Trophoblast cell (in vitro differentiated cells and primary cell): Measurements from ENCODE around the gene SLC27A5.
"Not testable (repeated sequence)": the region's sequence is repeated elsewhere in the genome, so short reads cannot be mapped to it uniquely, and the experiment has no call there.

Experiments
- DNase-seq, 2 donors: peaks; one replicate each; pipeline ENCODE4 v3.0.0-alpha.2; 2016
- H2AFZ ChIP-seq: 2 replicates; pipeline ENCODE4 v1.6.1; 2013; ENCODE audit warnings: low read length, moderate library complexity, mild to moderate bottlenecking; ENCODE audit not compliant: insufficient read depth, poor library complexity
- H2AK5ac ChIP-seq: 2 replicates; pipeline ENCODE4 v1.6.1; 2013; ENCODE audit warnings: mild to moderate bottlenecking, low read length
- H2BK120ac ChIP-seq: 2 replicates; pipeline ENCODE4 v1.6.1; 2013; ENCODE audit warnings: low read length, mild to moderate bottlenecking, moderate library complexity; ENCODE audit not compliant: insufficient read depth, poor library complexity
- H2BK12ac ChIP-seq: 2 replicates; pipeline ENCODE4 v1.6.1; 2013; ENCODE audit warnings: mild to moderate bottlenecking, low read length, moderate library complexity
- H2BK5ac ChIP-seq: 2 replicates; pipeline ENCODE4 v1.6.1; 2013; ENCODE audit warnings: low read length, low read depth, moderate library complexity, mild to moderate bottlenecking; ENCODE audit not compliant: poor library complexity
- H3K14ac ChIP-seq: 2 replicates; pipeline ENCODE4 v1.6.1; 2013; ENCODE audit warnings: mild to moderate bottlenecking, low read length
- H3K18ac ChIP-seq: 2 replicates; pipeline ENCODE4 v1.6.1; 2013; ENCODE audit warnings: mild to moderate bottlenecking, low read length
- H3K23ac ChIP-seq: 2 replicates; pipeline ENCODE4 v1.6.1; 2013; ENCODE audit warnings: low read length
- H3K27ac ChIP-seq: 2 replicates; pipeline ENCODE4 v1.5.1; 2013; ENCODE audit warnings: low read depth, mild to moderate bottlenecking, inconsistent platforms, low read length, moderate library complexity
- H3K27me3 ChIP-seq: 2 replicates; pipeline ENCODE4 v1.6.1; 2013; ENCODE audit warnings: inconsistent platforms, mild to moderate bottlenecking, low read length, moderate library complexity; ENCODE audit not compliant: insufficient read depth
- H3K36me3 ChIP-seq, 2 experiments: 1 replicate in 1 of 2; 2 replicates in 1 of 2; pipeline ENCODE4 v1.6.1; 2013; ENCODE audit warnings: low read length in 2 of 2, mild to moderate bottlenecking in 2 of 2, moderate library complexity in 1 of 2; ENCODE audit not compliant: insufficient read depth in 2 of 2, control insufficient read depth in 1 of 2
- H3K4ac ChIP-seq: 2 replicates; pipeline ENCODE4 v1.6.1; 2013; ENCODE audit warnings: low read depth, mild to moderate bottlenecking, low read length, moderate library complexity
- H3K4me1 ChIP-seq, 2 experiments: 1 replicate in 1 of 2; 2 replicates in 1 of 2; pipeline ENCODE4 v1.6.1; 2013; ENCODE audit warnings: low read length in 2 of 2, mild to moderate bottlenecking in 2 of 2, moderate library complexity in 1 of 2; ENCODE audit not compliant: insufficient read depth in 2 of 2, control insufficient read depth in 1 of 2
- H3K4me2 ChIP-seq: 2 replicates; pipeline ENCODE4 v1.6.1; 2013; ENCODE audit warnings: inconsistent platforms, mild to moderate bottlenecking, low read length, moderate library complexity
- H3K4me3 ChIP-seq: 2 replicates; pipeline ENCODE4 v1.5.1; 2013; ENCODE audit warnings: mild to moderate bottlenecking, low read depth, low read length, inconsistent platforms
- H3K79me1 ChIP-seq: one replicate; pipeline ENCODE4 v1.6.1; 2013; ENCODE audit warnings: low read length
- H3K79me2 ChIP-seq: 2 replicates; pipeline ENCODE4 v1.6.1; 2013; ENCODE audit warnings: low read length, mild to moderate bottlenecking; ENCODE audit not compliant: control insufficient read depth, insufficient read depth, poor library complexity
- H3K9ac ChIP-seq: 2 replicates; pipeline ENCODE4 v1.6.1; 2013; ENCODE audit warnings: mild to moderate bottlenecking, low read length
- H3K9me3 ChIP-seq: 2 replicates; pipeline ENCODE4 v1.6.1; 2013; ENCODE audit warnings: low read depth, mild to moderate bottlenecking, control low read depth, inconsistent platforms, low read length; ENCODE audit not compliant: insufficient read depth
- H4K12ac ChIP-seq: 2 replicates; pipeline ENCODE4 v1.6.1; 2013; ENCODE audit warnings: low read depth, mild to moderate bottlenecking, low read length, moderate library complexity
- H4K8ac ChIP-seq: 2 replicates; pipeline ENCODE4 v1.6.1; 2013; ENCODE audit warnings: low read depth, mild to moderate bottlenecking, low read length, moderate library complexity
- H4K91ac ChIP-seq: one replicate; pipeline ENCODE4 v1.6.1; 2013; ENCODE audit warnings: low read depth, mild to moderate bottlenecking, low read length, moderate library complexity
- WGBS: extraction: QIAGEN DNeasy Blood & Tissue Kit; methylation state at CpG from one replicate; pipeline ENCODE4 v1.1.7; 2013; ENCODE audit warnings: missing lambda C conversion rate; ENCODE audit not compliant: insufficient read length, insufficient coverage; ENCODE audit errors: extremely low coverage; 5-methylcytosine and 5-hydroxymethylcytosine counted together

The SLC27A5 gene

DNA sequence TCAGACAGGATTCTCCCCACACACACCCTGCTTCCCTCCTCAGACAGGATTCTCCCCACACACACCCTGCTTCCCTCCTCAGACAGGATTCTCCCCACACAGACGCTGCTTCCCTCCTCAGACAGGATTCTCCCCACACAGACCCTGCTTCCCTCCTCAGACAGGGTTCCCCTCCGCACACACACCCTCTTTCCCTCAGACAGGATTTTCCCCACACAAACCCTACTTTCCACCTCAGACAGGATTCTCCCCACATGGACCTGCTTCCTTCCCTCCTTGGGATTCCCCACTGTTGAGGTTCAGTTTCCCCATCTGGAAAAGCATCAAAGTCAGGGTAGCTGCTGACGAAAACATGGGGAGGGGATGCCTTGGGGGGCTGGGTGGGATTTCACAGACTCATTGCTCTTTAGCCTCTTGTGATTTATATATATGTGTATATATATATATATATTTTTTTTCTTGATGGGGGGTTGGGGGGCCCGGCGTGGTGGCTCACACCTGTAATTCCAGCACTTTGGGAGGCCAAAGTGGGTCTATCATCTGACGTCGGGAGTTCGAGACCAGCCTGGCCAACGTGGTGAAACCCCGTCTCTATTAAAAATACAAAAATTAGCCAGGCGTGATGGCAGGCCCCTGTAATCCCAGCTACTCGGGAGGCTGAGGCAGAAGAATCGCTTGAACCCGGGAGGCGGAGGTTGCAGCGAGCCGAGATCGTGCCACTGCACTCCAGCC lies 31.0 kb upstream of the SLC27A5 start:
- H2AFZ ChIP-seq, H2BK120ac ChIP-seq, DNase-seq, H2BK5ac ChIP-seq, H3K4me3 ChIP-seq, H4K12ac ChIP-seq, H3K27me3 ChIP-seq, H3K18ac ChIP-seq, H3K9ac ChIP-seq, H3K14ac ChIP-seq, H3K27ac ChIP-seq, H2AK5ac ChIP-seq, H3K9me3 ChIP-seq, H2BK12ac ChIP-seq, H3K4me2 ChIP-seq, H3K4ac ChIP-seq: not testable (repeated sequence)
- H3K36me3 ChIP-seq = peaks cover 18 to 21% of the 10 kb centered on the region in 2 experiments
- no CpG with 5 or more reads among the region's 18 CpGs for WGBS
- H3K23ac ChIP-seq = peak overlapping the region; percentile 83
- peaks cover 29% of the 10 kb centered on the region for H3K79me2 ChIP-seq
- peak overlapping the region; percentile 84 for H4K8ac ChIP-seq
- peaks cover 7 to 19% of the 10 kb centered on the region in 2 experiments for H3K4me1 ChIP-seq
- H3K79me1 ChIP-seq = peaks cover 22% of the 10 kb centered on the region
- peak overlapping the region; percentile 92 for H4K91ac ChIP-seq

DNA sequence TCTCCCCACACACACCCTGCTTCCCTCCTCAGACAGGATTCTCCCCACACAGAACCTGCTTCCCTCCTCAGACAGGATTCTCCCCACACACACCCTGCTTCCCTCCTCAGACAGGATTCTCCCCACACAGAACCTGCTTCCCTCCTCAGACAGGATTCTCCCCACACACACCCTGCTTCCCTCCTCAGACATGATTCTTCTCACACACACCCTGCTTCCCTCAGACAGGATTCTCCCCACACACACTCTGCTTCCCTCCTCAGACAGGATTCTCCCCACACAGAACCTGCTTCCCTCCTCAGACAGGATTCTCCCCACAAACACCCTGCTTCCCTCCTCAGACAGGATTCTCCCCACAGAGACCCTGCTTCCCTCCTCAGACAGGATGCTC lies 27.4 kb upstream of the SLC27A5 start:
- H2BK12ac ChIP-seq, DNase-seq, H4K12ac ChIP-seq, H3K36me3 ChIP-seq, H3K4ac ChIP-seq, H3K27ac ChIP-seq, H2AFZ ChIP-seq, H2BK120ac ChIP-seq, H4K8ac ChIP-seq, H3K18ac ChIP-seq, H3K4me1 ChIP-seq, H3K27me3 ChIP-seq, H3K79me2 ChIP-seq, H3K14ac ChIP-seq, H4K91ac ChIP-seq, H3K23ac ChIP-seq, H3K4me2 ChIP-seq, H3K9me3 ChIP-seq, H2AK5ac ChIP-seq, H2BK5ac ChIP-seq, H3K4me3 ChIP-seq, H3K9ac ChIP-seq: not testable (repeated sequence)
- H3K79me1 ChIP-seq = peaks cover 16% of the 10 kb centered on the region

DNA sequence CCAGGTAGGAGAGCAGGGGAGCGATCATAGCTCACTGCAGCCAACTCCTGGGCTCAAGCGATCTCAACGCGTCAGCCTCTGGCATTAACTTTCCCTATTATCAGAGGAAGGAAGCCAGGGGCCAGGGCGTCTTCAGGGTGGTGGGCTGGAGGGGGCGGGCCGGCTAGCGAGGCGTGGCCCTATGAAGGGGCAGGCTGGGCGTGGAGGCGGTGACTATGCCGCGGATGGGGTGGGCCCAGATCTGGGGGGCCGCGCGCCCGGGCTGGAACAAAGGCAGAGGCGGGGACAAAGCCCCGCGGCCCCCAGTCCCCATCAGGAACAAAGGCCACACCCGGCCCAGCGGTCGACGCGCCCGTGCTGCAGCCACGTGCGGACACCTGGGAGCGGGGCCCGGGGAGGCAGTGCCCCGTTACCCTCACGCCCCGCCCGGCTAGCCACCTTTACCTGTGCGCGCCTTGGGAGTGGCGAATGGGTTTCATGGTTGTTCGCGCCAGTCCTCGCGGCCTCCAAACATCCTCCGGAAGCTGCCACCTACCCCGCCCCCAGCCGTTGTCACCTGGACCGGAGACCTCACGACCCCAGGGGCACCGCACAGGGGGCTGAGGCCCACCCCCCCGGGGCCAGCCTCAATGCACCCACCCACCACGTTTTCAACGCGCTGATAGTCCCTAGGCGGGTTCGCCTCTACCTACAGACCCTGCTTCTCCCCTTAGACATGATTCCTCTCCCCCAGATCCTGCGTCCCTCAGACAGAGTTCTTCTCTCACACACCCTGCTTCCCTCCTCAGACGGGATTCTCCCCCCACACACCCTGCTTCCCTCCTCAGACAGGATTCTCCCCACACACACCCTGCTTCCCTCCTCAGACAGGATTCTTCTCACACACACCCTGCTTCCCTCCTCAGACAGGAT lies 26.7 kb upstream of the SLC27A5 start:
- peak in 1 of 2 donors; percentile 40 for DNase-seq
- no CpG with 5 or more reads among the region's 55 CpGs for WGBS
- H3K18ac ChIP-seq = peak overlapping the region; percentile 93

DNA sequence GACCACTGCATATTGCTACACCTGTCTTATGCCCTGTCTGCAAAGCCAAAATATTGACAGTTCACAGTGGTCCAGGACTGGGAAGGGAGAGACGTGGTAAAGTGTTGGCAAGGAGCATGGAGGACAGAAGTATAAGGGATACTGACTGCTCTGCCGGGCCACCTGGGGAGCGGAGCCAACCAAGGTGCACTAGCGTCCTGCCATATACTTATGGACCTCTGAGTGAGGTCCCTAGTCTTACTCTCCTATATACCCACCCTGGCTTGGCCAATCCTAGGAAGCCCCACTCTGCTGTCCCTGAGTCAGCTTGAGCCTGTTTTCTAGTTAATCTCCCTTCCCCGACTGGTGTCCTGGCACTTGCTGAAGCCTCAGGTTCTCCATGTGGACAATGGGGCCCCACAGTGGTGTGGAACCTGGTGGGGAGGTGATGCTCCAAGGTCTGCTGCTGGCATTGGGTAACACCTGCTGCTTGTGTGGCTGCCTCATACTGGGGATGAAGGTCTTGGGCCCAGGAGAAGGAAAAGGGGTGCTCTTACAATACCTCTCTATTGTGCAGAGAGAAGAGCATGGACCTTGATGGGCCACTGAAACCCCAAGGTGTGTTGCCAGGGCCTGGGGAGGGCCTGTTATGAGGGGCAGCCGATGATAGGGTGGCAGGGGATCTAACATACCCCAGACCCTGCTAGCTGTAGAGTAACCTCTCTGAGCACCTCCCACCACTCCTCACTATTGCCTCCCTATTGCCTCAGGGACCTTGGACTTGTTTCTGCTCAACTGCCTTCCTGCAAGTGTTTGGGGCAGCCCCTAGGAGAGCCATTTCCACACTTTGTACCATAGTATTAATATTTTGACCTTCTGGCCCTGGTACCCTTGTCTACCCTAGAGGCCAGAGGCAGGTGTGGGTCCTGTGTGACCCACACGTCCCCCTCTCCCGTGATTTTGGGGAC lies 25.3 kb upstream of the SLC27A5 start:
- no peak overlapping the region for H3K4ac ChIP-seq
- no peak overlapping the region for H2AFZ ChIP-seq
- H4K8ac ChIP-seq = no peak overlapping the region
- no peak for DNase-seq
- no peak overlapping the region for H4K91ac ChIP-seq
- H4K12ac ChIP-seq = no peak overlapping the region
- H3K23ac ChIP-seq = no peak overlapping the region
- H3K18ac ChIP-seq = no peak overlapping the region
- H3K27me3 ChIP-seq = peaks cover 4% of the 10 kb centered on the region
- H3K4me3 ChIP-seq = no peak overlapping the region
- H3K27ac ChIP-seq = no peak overlapping the region
- H2BK120ac ChIP-seq = no peak overlapping the region
- H3K4me1 ChIP-seq = peaks cover 0 to 6% of the 10 kb centered on the region in 2 experiments
- peaks cover 3% of the 10 kb centered on the region for H3K79me2 ChIP-seq
- peaks cover 2% of the 10 kb centered on the region for H3K9me3 ChIP-seq
- no peaks in the 10 kb centered on the region for H3K36me3 ChIP-seq
- H2AK5ac ChIP-seq = no peak overlapping the region
- H2BK12ac ChIP-seq = no peak overlapping the region
- no peak overlapping the region for H3K4me2 ChIP-seq
- H3K14ac ChIP-seq = no peak overlapping the region
- peaks cover 7% of the 10 kb centered on the region for H3K79me1 ChIP-seq
- WGBS = no CpG with 5 or more reads among the region's 8 CpGs
- H3K9ac ChIP-seq = no peak overlapping the region
- H2BK5ac ChIP-seq = no peak overlapping the region

More for the DNA sequence above, 26.7 kb upstream of the SLC27A5 start:
- Histone ChIP-seq H3K27me3 (peaks cover 4% of the 10 kb centered on the region), H3K14ac (peak overlapping the region; percentile 96), H2BK5ac (peak overlapping the region; percentile 61), H2BK120ac (peak overlapping the region; percentile 88), H3K9ac (peak overlapping the region; percentile 83), H4K8ac (peak overlapping the region; percentile 95), H3K4ac (peak overlapping the region; percentile 83), H3K23ac (no peak overlapping the region), H4K12ac (peak overlapping the region; percentile 96), H3K79me2 (peaks cover 3% of the 10 kb centered on the region), H3K27ac (peak overlapping the region; percentile 59), H3K79me1 (peaks cover 11% of the 10 kb centered on the region), H4K91ac (peak overlapping the region; percentile 95), H2AFZ (peak overlapping the region; percentile 92), H3K4me2 (peak overlapping the region; percentile 74), H2AK5ac (peak overlapping the region; percentile 81), H2BK12ac (no peak overlapping the region), H3K4me3 (peak overlapping the region; percentile 64), H3K4me1 (peaks cover 0 to 8% of the 10 kb centered on the region in 2 experiments), H3K36me3 (no peaks in the 10 kb centered on the region), H3K9me3 (peaks cover 2% of the 10 kb centered on the region)
